Natural killer cell (primary cell): ENCODE measurements around the gene HTR3B. TPM values are rescaled to one million over a fixed set of nuclear protein-coding genes. Genes with fewer than 3 reads are reported as not detected.

Experiments used
- ATAC-seq, 3 donors: fragments of 150-1000 bp in 2 of 3; fragments of 200-7000 bp in 1 of 3; cut with Tn5 transposase; 1 replicate in 1 of 3; 2 replicates in 2 of 3; pipeline ENCODE4 v1.10.0; 2021; ENCODE audit warnings: mild to moderate bottlenecking in 2 of 3, moderate library complexity in 2 of 3
- DNase-seq, 2 donors: peaks; one replicate each; pipeline versions ENCODE4 v3.0.0 to v3.0.0-alpha.2; 2013 to 2021; ENCODE audit warnings: mixed read lengths in 1 of 2
- H3K27ac ChIP-seq: one replicate; pipeline ENCODE4 v1.5.1; 2013; ENCODE audit warnings: mild to moderate bottlenecking, low read length
- H3K27me3 ChIP-seq: one replicate; pipeline ENCODE4 v1.6.1; 2013; ENCODE audit warnings: low read length; ENCODE audit not compliant: control insufficient read depth, insufficient read depth
- H3K36me3 ChIP-seq: one replicate; pipeline ENCODE4 v1.6.1; 2013; ENCODE audit warnings: low read length; ENCODE audit not compliant: control insufficient read depth, insufficient read depth
- H3K4me1 ChIP-seq: one replicate; pipeline ENCODE4 v1.6.1; 2013; ENCODE audit warnings: low read length; ENCODE audit not compliant: control insufficient read depth, insufficient read depth
- H3K4me3 ChIP-seq: one replicate; pipeline ENCODE4 v1.5.1; 2013; ENCODE audit warnings: low read length
- H3K9me3 ChIP-seq: one replicate; pipeline ENCODE4 v1.6.1; 2013; ENCODE audit warnings: low read length; ENCODE audit not compliant: control insufficient read depth, insufficient read depth
- H3K27ac Mint-ChIP-seq, 2 donors: one replicate each; pipeline ENCODE4 v1.8.0; 2022; ENCODE audit warnings: mild to moderate bottlenecking in 2 of 2, mixed read lengths in 2 of 2, moderate library complexity in 1 of 2
- H3K27me3 Mint-ChIP-seq, 2 donors: one replicate each; pipeline ENCODE4 v1.8.0; 2022; ENCODE audit warnings: low read depth in 2 of 2, mixed read lengths in 2 of 2
- H3K36me3 Mint-ChIP-seq: one replicate; pipeline ENCODE4 v1.8.0; 2022; ENCODE audit warnings: mixed read lengths
- H3K4me1 Mint-ChIP-seq, 2 donors: one replicate each; pipeline ENCODE4 v1.8.0; 2022; ENCODE audit warnings: mixed read lengths in 2 of 2
- H3K4me3 Mint-ChIP-seq: one replicate; pipeline ENCODE4 v1.8.0; 2022; ENCODE audit warnings: mild to moderate bottlenecking, moderate library complexity, mixed read lengths
- H3K9me3 Mint-ChIP-seq, 2 donors: one replicate each; pipeline ENCODE4 v1.8.0; 2022; ENCODE audit warnings: mixed read lengths in 2 of 2
- CTCF ChIP-seq: fragments of 200-600 bp; IDR thresholded peaks from one replicate; pipeline ENCODE4 v1.8.0; 2022; ENCODE audit warnings: antibody characterized with exemption
- WGBS: methylation state at CpG from one replicate; pipeline ENCODE4 v1.1.7; 2013; ENCODE audit warnings: missing lambda C conversion rate; ENCODE audit not compliant: insufficient coverage; 5-methylcytosine and 5-hydroxymethylcytosine counted together
- intact Hi-C: fragments of 100-400 bp; cut with micrococcal nuclease; formaldehyde crosslinking; loops from one replicate; pipeline ENCODE4 v1.14.2; 2022
- total RNA-seq, 4 donors: library from RNA; stranded (reverse); fragments of 120-200 nt in 1 of 4; gene quantifications; one replicate each; pipeline versions ENCODE4 v1.2.3 to v1.2.4, GENCODE V29; 2013 to 2022

The HTR3B gene
- not detected for total RNA-seq
- total RNA-seq (2013) = not detected

- H3K27ac ChIP-seq = no peak within 1 kb of the TSS
- H3K4me3 ChIP-seq = no peak within 1 kb of the TSS
- no peaks in the 10 kb centered on the region for H3K27me3 ChIP-seq
- DNase-seq (no peak), ATAC-seq (no peak)
- Mint-ChIP-seq H3K27ac (no peak within 1 kb of the TSS), H3K4me3 (no peak within 1 kb of the TSS), H3K27me3 (peaks cover 22 to 43% of the 10 kb centered on the region in 2 donors), H3K36me3 (no peaks in the 10 kb centered on the region), H3K4me1 (no peaks in the 10 kb centered on the region), H3K9me3 (no peaks in the 10 kb centered on the region)
- 78% methylated on average over 6 of the region's 6 CpGs for WGBS
- no peaks in the 10 kb centered on the region for H3K9me3 ChIP-seq
- H3K36me3 ChIP-seq = no peaks in the 10 kb centered on the region
- intact Hi-C loops = no loop called here
- TF ChIP-seq CTCF = no peak
- no peaks in the 10 kb centered on the region for H3K4me1 ChIP-seq
Observed at GRCh38 chr11:113904379-113905101, at the start of gene HTR3B. HTR3B (plus strand) TSS chr11:113904796; CDS start chr11:113904934, 138 bp downstream.

- peaks cover 23% of the 10 kb centered on the region for H3K4me1 ChIP-seq
- intact Hi-C loops = loop anchor here (5.0 kb wide), 1 partner anchor 216 kb away; no protein-coding TSS in a partner anchor
- ATAC-seq (no peak), DNase-seq (no peak)
- no peaks in the 10 kb centered on the region for H3K9me3 ChIP-seq
- 97% methylated on average over 5 of the region's 6 CpGs for WGBS
- peaks cover 5% of the 10 kb centered on the region for H3K36me3 Mint-ChIP-seq
- no peak overlapping the region for H3K4me3 ChIP-seq
- H3K36me3 ChIP-seq = peaks cover 17% of the 10 kb centered on the region
- no peaks in the 10 kb centered on the region for H3K27me3 ChIP-seq
- H3K4me3 Mint-ChIP-seq = no peak overlapping the region
- peak overlapping the region; percentile 44 to 50 for H3K27ac Mint-ChIP-seq
- H3K27me3 Mint-ChIP-seq = no peaks in the 10 kb centered on the region
- H3K4me1 Mint-ChIP-seq = peaks cover 42 to 43% of the 10 kb centered on the region in 2 donors
- H3K9me3 Mint-ChIP-seq = no peaks in the 10 kb centered on the region
- no peak for TF ChIP-seq CTCF
- H3K27ac ChIP-seq = no peak overlapping the region
Observed at GRCh38 chr11:113855803-113856202, 48.8 kb upstream of the HTR3B start.

GRCh38 chr11:113856966-113857759 lies 47.4 kb upstream of the HTR3B start:
- H3K4me3 Mint-ChIP-seq = no peak overlapping the region
- H3K27ac Mint-ChIP-seq = peak overlapping the region; percentile 73 to 82
- ATAC-seq = peak; percentile 64 to 73 (median 67)
- DNase-seq = no peak
- no peak for TF ChIP-seq CTCF
- H3K27me3 ChIP-seq = no peaks in the 10 kb centered on the region
- H3K36me3 Mint-ChIP-seq = no peaks in the 10 kb centered on the region
- H3K36me3 ChIP-seq = peaks cover 9% of the 10 kb centered on the region
- no peaks in the 10 kb centered on the region for H3K9me3 ChIP-seq
- H3K27me3 Mint-ChIP-seq = no peaks in the 10 kb centered on the region
- no peak overlapping the region for H3K27ac ChIP-seq
- 95% methylated on average over 3 of the region's 5 CpGs for WGBS
- H3K4me1 Mint-ChIP-seq = peaks cover 48 to 54% of the 10 kb centered on the region in 2 donors
- H3K4me3 ChIP-seq = no peak overlapping the region
- intact Hi-C loops = loop anchor here (5.0 kb wide), 1 partner anchor 215 kb away; no protein-coding TSS in a partner anchor
- no peaks in the 10 kb centered on the region for H3K9me3 Mint-ChIP-seq
- peaks cover 30% of the 10 kb centered on the region for H3K4me1 ChIP-seq
